ENCODE measurements around the gene POU2AF1. TPM values are rescaled to one million over a fixed set of nuclear protein-coding genes. Genes with fewer than 3 reads are reported as not detected.

POU2AF1 gene
- total RNA-seq, 1 experiment from 2014 or later = 0.22 TPM

- TF ChIP-seq MXD4 (CRISPR knock-in tag; IDR thresholded peaks at IDR 0.05; ENCODE audit: borderline replicate concordance) = no peak
- no peak for TF ChIP-seq TCF7 (CRISPR knock-in tag; IDR thresholded peaks at IDR 0.05; ENCODE audit: low read depth)
- TF ChIP-seq E2F5 (CRISPR knock-in tag; IDR thresholded peaks at IDR 0.05) = no peak
- no peak for TF ChIP-seq CREM (CRISPR knock-in tag; IDR thresholded peaks at IDR 0.05)
- TF ChIP-seq KAT7 (CRISPR knock-in tag; IDR thresholded peaks at IDR 0.05; ENCODE audit: borderline replicate concordance) = no peak
- TF ChIP-seq ETV6 (CRISPR knock-in tag; IDR thresholded peaks at IDR 0.05) = no peak
- no peak for TF ChIP-seq HMGXB4 (CRISPR knock-in tag; IDR thresholded peaks at IDR 0.05)
- no peak for TF ChIP-seq ERG (CRISPR knock-in tag; IDR thresholded peaks at IDR 0.05)
Measured at GRCh38 chr11:111370902-111371578, 8.0 kb downstream of the POU2AF1 start (continued).

GRCh38 chr11:111370270-111370901, 8.7 kb downstream of the POU2AF1 start:
- ATAC-seq = no peak
- CTCF ChIA-PET = no interaction called here
- H3K4me3 Mint-ChIP-seq = no peak overlapping the region
- no peak overlapping the region for H3K27ac Mint-ChIP-seq
- H3K9me3 Mint-ChIP-seq = peaks cover 6% of the 10 kb centered on the region; the same call in 1 of the 2 replicates
- no peaks in the 10 kb centered on the region for H3K36me3 Mint-ChIP-seq
- no peaks in the 10 kb centered on the region for H3K4me1 Mint-ChIP-seq
- POLR2A ChIA-PET = no interaction called here
- no peak for DNase-seq (ENCODE audit: low spot score)
- TF ChIP-seq GRHL2 (CRISPR knock-in tag; IDR thresholded peaks at IDR 0.05; ENCODE audit: insufficient replicate concordance, severe bottlenecking) = no peak
- no peaks in the 10 kb centered on the region for H3K27me3 Mint-ChIP-seq (ENCODE audit: low read depth)

GRCh38 chr11:111368285-111368560, 10.9 kb downstream of the POU2AF1 start:
- H3K4me1 Mint-ChIP-seq = no peaks in the 10 kb centered on the region
- H3K4me3 Mint-ChIP-seq = no peak overlapping the region
- H3K9me3 Mint-ChIP-seq = peaks cover 6% of the 10 kb centered on the region; the same call in 1 of the 2 replicates
- DNase-seq (ENCODE audit: low spot score) = no peak
- ChIA-PET CTCF (no interaction called here), POLR2A (no interaction called here)
- no peaks in the 10 kb centered on the region for H3K36me3 Mint-ChIP-seq
- H3K27ac Mint-ChIP-seq = no peak overlapping the region
- ATAC-seq = no peak
- no peaks in the 10 kb centered on the region for H3K27me3 Mint-ChIP-seq (ENCODE audit: low read depth)
- TF ChIP-seq RELA (CRISPR knock-in tag; IDR thresholded peaks at IDR 0.05; ENCODE audit: borderline replicate concordance) (no peak), ATF6 (CRISPR knock-in tag; IDR thresholded peaks at IDR 0.05) (no peak), NFYB (CRISPR knock-in tag; conservative IDR thresholded peaks at IDR 0.05; ENCODE audit: low read depth) (no peak), ZNF232 (CRISPR knock-in tag; IDR thresholded peaks at IDR 0.05) (no peak), E2F4 (CRISPR knock-in tag; IDR thresholded peaks at IDR 0.05; ENCODE audit: borderline replicate concordance, low read depth) (no peak), NR3C1 (CRISPR knock-in tag; conservative IDR thresholded peaks at IDR 0.05; ENCODE audit: low read depth) (no peak), ARID4B (CRISPR knock-in tag; IDR thresholded peaks at IDR 0.05; ENCODE audit: borderline replicate concordance) (no peak), CREB1 (CRISPR knock-in tag; IDR thresholded peaks at IDR 0.05) (no peak), STAT6 (CRISPR knock-in tag; conservative IDR thresholded peaks at IDR 0.05; ENCODE audit: low read depth) (no peak)
